SU-DHL-6 (cell line): ENCODE data around the gene TMCO5A.

Experiments
- H2AFZ ChIP-seq: fragments of 200-600 bp; sonication (generic); 2 replicates; pipeline ENCODE4 v1.6.1; 2014; ENCODE audit warnings: low read depth, mild to moderate bottlenecking, moderate library complexity, mixed read lengths, antibody characterized with exemption, low read length; ENCODE audit not compliant: severe bottlenecking
- H3F3A ChIP-seq: fragments of 200-600 bp; shearing (Covaris generic); 2 replicates; pipeline ENCODE4 v1.6.0; 2016; ENCODE audit warnings: antibody characterized with exemption, mild to moderate bottlenecking; ENCODE audit not compliant: insufficient read depth
- H3K27ac ChIP-seq: fragments of 200-600 bp; sonication (generic); 2 replicates; pipeline ENCODE4 v1.5.1; 2016; ENCODE audit warnings: low read depth, mild to moderate bottlenecking, low read length, moderate library complexity, mixed read lengths
- H3K27me3 ChIP-seq: fragments of 200-600 bp; sonication (generic), shearing (Covaris generic); 2 replicates; pipeline ENCODE4 v1.6.0; 2014; ENCODE audit warnings: mild to moderate bottlenecking, low read length
- H3K36me3 ChIP-seq: fragments of 200-600 bp; sonication (generic); 2 replicates; pipeline ENCODE4 v1.6.1; 2014; ENCODE audit warnings: mild to moderate bottlenecking, low read length, mixed read lengths
- H3K4me2 ChIP-seq: fragments of 300-600, 200-600 bp; shearing (Covaris generic), sonication (generic); 2 replicates; pipeline ENCODE4 v1.6.0; 2014; ENCODE audit warnings: low read length, low read depth, mild to moderate bottlenecking; ENCODE audit not compliant: poor library complexity, severe bottlenecking
- H3K4me3 ChIP-seq: fragments of 200-600 bp; sonication (generic); 2 replicates; pipeline ENCODE4 v1.5.1; 2014; ENCODE audit warnings: antibody characterized with exemption, low read length, mild to moderate bottlenecking, mixed read lengths; ENCODE audit not compliant: insufficient read depth, poor library complexity, severe bottlenecking
- H3K79me2 ChIP-seq: fragments of 200-600 bp; sonication (generic); 2 replicates; pipeline ENCODE4 v1.6.1; 2014; ENCODE audit warnings: mild to moderate bottlenecking, low read length, moderate library complexity; ENCODE audit not compliant: insufficient read depth
- H3K9ac ChIP-seq: fragments of 200-600 bp; sonication (generic); 2 replicates; pipeline ENCODE4 v1.7.0; 2014; ENCODE audit warnings: mild to moderate bottlenecking, low read length
- H3K9me2 ChIP-seq: fragments of 200-600 bp; sonication (generic); replicated peaks from 2 replicates; pipeline ENCODE4 v1.6.1; 2014; ENCODE audit warnings: low read length; ENCODE audit not compliant: insufficient read depth
- H3K9me3 ChIP-seq: fragments of 200-600 bp; sonication (generic); 2 replicates; pipeline ENCODE4 v1.6.1; 2014; ENCODE audit warnings: low read length, mixed read lengths; ENCODE audit not compliant: insufficient read depth
- H4K20me1 ChIP-seq: fragments of 200-600 bp; sonication (generic); 2 replicates; pipeline ENCODE4 v1.6.1; 2014; ENCODE audit warnings: low read depth, mild to moderate bottlenecking, antibody characterized with exemption, low read length, moderate library complexity, mixed read lengths
- CTCF ChIP-seq: fragments of 200-600 bp; sonication (generic); IDR thresholded peaks from one replicate; pipeline ENCODE4 v1.5.1; 2017; ENCODE audit warnings: antibody characterized with exemption, mild to moderate bottlenecking, low read length, moderate library complexity; ENCODE audit not compliant: insufficient read depth, poor library complexity, severe bottlenecking
- EZH2phosphoT487 ChIP-seq: fragments of 200-600 bp; sonication (generic), shearing (Covaris generic); conservative IDR thresholded peaks from 2 replicates; pipeline ENCODE4 v1.6.1; 2018; ENCODE audit warnings: mild to moderate bottlenecking, antibody characterized with exemption, low read length, moderate library complexity, mixed read lengths

Gene TMCO5A

GRCh38 chr15:37891766-37892368, 42.6 kb upstream of the TMCO5A start:
- no peak for TF ChIP-seq EZH2phosphoT487
- TF ChIP-seq CTCF = peak; percentile 39
- Histone ChIP-seq H3K27me3 (no peaks in the 10 kb centered on the region), H3K9me2 (no peaks in the 10 kb centered on the region)

GRCh38 chr15:37893309-37893708, 41.1 kb upstream of the TMCO5A start:
- Histone ChIP-seq H3K27ac (no peak overlapping the region), H3K9me3 (no peaks in the 10 kb centered on the region), H2AFZ (no peak overlapping the region), H3K4me3 (no peak overlapping the region), H3F3A (no peaks in the 10 kb centered on the region), H3K27me3 (no peaks in the 10 kb centered on the region), H3K4me2 (no peak overlapping the region), H4K20me1 (no peaks in the 10 kb centered on the region), H3K9ac (no peak overlapping the region), H3K36me3 (no peaks in the 10 kb centered on the region), H3K79me2 (no peaks in the 10 kb centered on the region), H3K9me2 (no peaks in the 10 kb centered on the region)
- TF ChIP-seq EZH2phosphoT487 (no peak), CTCF (no peak)

More at GRCh38 chr15:37891766-37892368, 42.6 kb upstream of the TMCO5A start:
- Histone ChIP-seq H3K9me3 (no peaks in the 10 kb centered on the region), H3K36me3 (no peaks in the 10 kb centered on the region), H3K27ac (no peak overlapping the region), H3F3A (no peaks in the 10 kb centered on the region), H4K20me1 (no peaks in the 10 kb centered on the region), H2AFZ (no peak overlapping the region), H3K4me3 (no peak overlapping the region), H3K4me2 (no peak overlapping the region), H3K9ac (no peak overlapping the region), H3K79me2 (no peaks in the 10 kb centered on the region)

GRCh38 chr15:37898362-37898761, 36.1 kb upstream of the TMCO5A start:
- Histone ChIP-seq H3K9me3 (no peaks in the 10 kb centered on the region), H3K9ac (no peak overlapping the region), H3K79me2 (no peaks in the 10 kb centered on the region), H3K36me3 (no peaks in the 10 kb centered on the region), H3F3A (no peaks in the 10 kb centered on the region), H4K20me1 (no peaks in the 10 kb centered on the region), H3K4me3 (no peak overlapping the region), H3K27me3 (no peaks in the 10 kb centered on the region), H3K4me2 (no peak overlapping the region), H2AFZ (no peak overlapping the region), H3K9me2 (no peaks in the 10 kb centered on the region), H3K27ac (no peak overlapping the region)
- TF ChIP-seq CTCF (no peak), EZH2phosphoT487 (no peak)
